GM12878 (cell line): Measurements from ENCODE around the gene ANKMY1. TPM values are rescaled to one million over a fixed set of nuclear protein-coding genes. Genes with fewer than 3 reads are reported as not detected.
A peak's percentile ranks its signal among the peaks of the same experiment; 100 is the strongest.

ENCODE experiments used
- ATAC-seq: fragments of 200-7000 bp; cut with Tn5 transposase; 3 replicates; pipeline ENCODE4 v1.9.1; 2020; ENCODE audit warnings: mild to moderate bottlenecking, moderate library complexity
- BruUV-seq: library from RNA; stranded (reverse); fragments of 400-500 nt; replicated peaks from 2 replicates; lab custom pipeline; 2021; lab: Mats Ljungman, UMichigan
- CTCF ChIA-PET: fragments of 300-600 bp; sonication (Branson Sonifier 250); formaldehyde crosslinking; extraction: SDS; loops from one replicate; lab custom pipeline; 2021; ENCODE audit warnings: inconsistent platforms; lab: Yijun Ruan, JAX
- POLR2A ChIA-PET: fragments of 350-600 bp; formaldehyde crosslinking; extraction: SDS; loops from one replicate; lab custom pipeline; 2021; ENCODE audit warnings: inconsistent platforms; lab: Charles Lee
- RAD21 ChIA-PET: fragments of 300-600 bp; sonication (Branson Sonifier 250); formaldehyde crosslinking; loops from one replicate; lab custom pipeline; 2023; ENCODE audit warnings: antibody characterized with exemption; ENCODE audit not compliant: unreplicated experiment; lab: Charles Lee
- SMC1A ChIA-PET: fragments of 300-600 bp; sonication (Branson Sonifier 250); formaldehyde crosslinking; loops from one replicate; lab custom pipeline; 2023; ENCODE audit not compliant: unreplicated experiment, uncharacterized antibody; lab: Charles Lee
- DNase-seq: peaks from one replicate; pipeline ENCODE4 v3.0.0-alpha.2; 2011; ENCODE audit warnings: low read depth, low spot score
- FAIRE-seq: peaks from 3 replicates; lab custom pipeline; 2011; peaks lifted over from hg19 to GRCh38; lab: Jason Lieb, UNC
- H2AFZ ChIP-seq: 2 replicates; pipeline ENCODE4 v1.6.0; 2011; ENCODE audit warnings: low read depth, low read length, control low read depth; ENCODE audit not compliant: control insufficient read depth
- H3K27ac ChIP-seq: 2 replicates; pipeline ENCODE4 v1.5.1; 2011; ENCODE audit warnings: control low read depth; ENCODE audit not compliant: control insufficient read depth, insufficient read depth
- H3K27me3 ChIP-seq, 2 experiments: replicated peaks in 1 of 2; 2 replicates each; pipeline versions ENCODE4 v1.6.0 to v1.6.1; 2011; ENCODE audit warnings: low read length in 1 of 2; ENCODE audit not compliant: control insufficient read depth in 2 of 2, insufficient read depth in 2 of 2
- H3K36me3 ChIP-seq, 2 experiments: 2 replicates each; pipeline ENCODE4 v1.5.1; 2011; ENCODE audit warnings: low read length in 1 of 2; ENCODE audit not compliant: control insufficient read depth in 2 of 2, insufficient read depth in 2 of 2
- H3K4me1 ChIP-seq: 2 replicates; pipeline ENCODE4 v1.6.1; 2011; ENCODE audit warnings: mild to moderate bottlenecking, low read length, moderate library complexity, mixed read lengths; ENCODE audit not compliant: control insufficient read depth, insufficient read depth
- H3K4me2 ChIP-seq: 2 replicates; pipeline ENCODE4 v1.6.0; 2011; ENCODE audit warnings: control low read depth; ENCODE audit not compliant: control insufficient read depth, insufficient read depth
- H3K4me3 ChIP-seq: fragments of 200-600 bp; sonication (generic); 2 replicates; pipeline ENCODE4 v1.5.1; 2016
- H3K79me2 ChIP-seq: 2 replicates; pipeline ENCODE4 v1.6.0; 2011; ENCODE audit warnings: low read length; ENCODE audit not compliant: control insufficient read depth, insufficient read depth
- H3K9ac ChIP-seq: 2 replicates; pipeline ENCODE4 v1.8.0; 2011; ENCODE audit warnings: low read length, control low read depth, mixed read lengths; ENCODE audit not compliant: control insufficient read depth, insufficient read depth
- H3K9me3 ChIP-seq: replicated peaks from 3 replicates; pipeline ENCODE4 v1.5.1; 2011; ENCODE audit warnings: mild to moderate bottlenecking, low read length; ENCODE audit not compliant: control insufficient read depth, insufficient read depth
- H4K20me1 ChIP-seq: 2 replicates; pipeline ENCODE4 v1.6.0; 2011; ENCODE audit not compliant: control insufficient read depth, insufficient read depth
- POLR2A ChIP-seq: IDR thresholded peaks from 2 replicates; pipeline ENCODE4 v1.6.1; 2011; ENCODE audit warnings: low read depth, mild to moderate bottlenecking, low read length
- POLR2AphosphoS2 ChIP-seq: IDR thresholded peaks from 2 replicates; pipeline ENCODE4 v1.6.1; 2011; ENCODE audit warnings: low read depth, mild to moderate bottlenecking, low read length, improper control_type of control experiment, moderate library complexity
- PRDM15 ChIP-seq: fragments of 450-650 bp; formaldehyde crosslinking; IDR thresholded peaks from 2 replicates; pipeline ENCODE4 v1.4.0; 2020; ENCODE audit warnings: mild to moderate bottlenecking, moderate library complexity
- WRNIP1 ChIP-seq: IDR thresholded peaks from 2 replicates; pipeline ENCODE4 v1.6.1; 2011; ENCODE audit warnings: low read depth, low read length, improper control_type of control experiment, borderline replicate concordance
- WGBS: methylation state at CpG from one replicate; pipeline ENCODE4 v1.1.6; 2016; ENCODE audit warnings: low lambda C conversion rate; ENCODE audit not compliant: insufficient replicate concordance, insufficient coverage; ENCODE audit errors: missing lambda C conversion rate; 5-methylcytosine and 5-hydroxymethylcytosine counted together
- in situ Hi-C: fragments of 300-500 bp; cut with MboI; formaldehyde crosslinking; loops from 9 replicates; pipeline ENCODE4 v1.14.3; 2018; ENCODE audit warnings: mixed read lengths
- intact Hi-C: fragments of 100-400 bp; cut with micrococcal nuclease; formaldehyde crosslinking; loops from one replicate; pipeline ENCODE4 v1.14.2; 2022; ENCODE audit not compliant: unreplicated experiment
- polyA plus RNA-seq, 11 experiments: library from polyadenylated mRNA; depleted of rRNA in 4 of 11; unstranded in 6 of 11; stranded (reverse) in 5 of 11; fragments of >200 nt; fragmentation: Nextera tagmentation in 4 of 11; fragmentation: Illumina TruSeq in 1 of 11; extraction: Ambion mirVana in 4 of 11; extraction: Trizol in 1 of 11; gene quantifications; 1 replicate in 1 of 11; 2 replicates in 10 of 11; pipeline versions ENCODE4 v1.2.1 to v1.2.3, GENCODE V29; 2011 to 2016; ENCODE audit warnings: inconsistent platforms in 2 of 11, missing spikeins in 2 of 11, low read depth in 1 of 11
- total RNA-seq, 4 experiments: library from RNA; depleted of rRNA in 3 of 4; stranded (reverse); fragments of >200 nt in 3 of 4; fragmentation: Illumina TruSeq in 1 of 4; extraction: Trizol in 1 of 4; gene quantifications; 2 replicates each; pipeline versions ENCODE4 v1.2.1 to v1.2.3, GENCODE V29; 2013 to 2021

Gene ANKMY1
- total and polyA plus RNA-seq, 10 of the 15 experiments (the other 5 are each of a cell fraction or from before 2014, with no cell fraction given) = 1.1 to 15.3 (median 11.1) TPM

GRCh38 chr2:240594511-240595380 lies 37.0 kb upstream of the ANKMY1 start (continued):
- TF ChIP-seq PRDM15 (CRISPR knock-in tag) = no peak
- no peak for TF ChIP-seq POLR2AphosphoS2

DNA sequence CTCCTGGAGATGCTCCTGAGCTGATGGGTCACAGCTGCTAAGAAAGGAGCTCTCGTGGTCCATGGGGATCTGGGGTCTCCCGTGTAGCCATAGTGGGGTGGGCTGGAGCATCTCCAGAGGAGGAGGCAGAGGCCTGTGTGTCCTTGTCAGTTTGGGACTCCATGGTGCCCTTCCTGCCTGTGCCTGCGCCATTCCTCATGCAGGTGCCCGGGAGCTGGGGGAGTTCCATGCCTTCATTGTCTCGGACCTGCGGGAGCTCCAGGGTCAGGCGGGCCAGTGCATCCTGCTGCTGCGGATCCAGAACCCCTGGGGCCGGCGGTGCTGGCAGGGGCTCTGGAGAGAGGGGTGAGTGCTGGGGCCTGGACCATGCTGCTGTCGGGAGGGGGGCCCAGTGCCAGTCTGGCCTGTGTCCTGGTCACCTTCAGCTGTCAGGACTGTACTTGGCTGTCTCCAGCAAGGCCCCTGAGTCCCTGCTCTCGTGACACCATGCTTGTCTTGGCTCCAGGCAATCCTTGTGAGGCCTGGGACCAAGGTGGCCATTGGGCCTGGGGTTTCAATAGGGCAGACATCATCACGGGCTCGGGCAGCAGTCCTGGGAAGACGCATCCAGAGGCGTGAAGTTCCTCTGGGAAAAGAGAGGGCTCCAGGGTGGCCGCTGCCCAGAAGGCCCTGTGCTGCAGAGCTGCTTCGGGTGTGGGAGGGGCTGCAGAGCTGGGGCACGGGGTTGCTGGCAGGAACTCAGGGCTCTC lies 36.1 kb upstream of the ANKMY1 start:
- RAD21 ChIA-PET = no interaction called here

More for the DNA sequence above, 36.1 kb upstream of the ANKMY1 start:
- BruUV-seq = no TSS peak
- FAIRE-seq (no peak), DNase-seq (no peak), ATAC-seq (no peak)
- H3K79me2 ChIP-seq = peaks cover 4% of the 10 kb centered on the region
- H3K4me1 ChIP-seq = no peaks in the 10 kb centered on the region; the same call in 1 of the 2 replicates
- H4K20me1 ChIP-seq = no peaks in the 10 kb centered on the region
- ChIA-PET SMC1A (no interaction called here), CTCF (no interaction called here), POLR2A (no interaction called here)
- WGBS = 95% methylated on average over 19 of the region's 19 CpGs
- H3K36me3 ChIP-seq = peaks cover 2 to 24% of the 10 kb centered on the region in 2 experiments; a peak in 3 of 4 replicates
- H3K9ac ChIP-seq = no peak overlapping the region
- H3K4me2 ChIP-seq = no peak overlapping the region
- intact Hi-C loops (no loop called here), in situ Hi-C loops (no loop called here)
- no peaks in the 10 kb centered on the region for H3K27me3 ChIP-seq
- no peak overlapping the region for H2AFZ ChIP-seq
- no peaks in the 10 kb centered on the region for H3K9me3 ChIP-seq
- 0 out of 2 replicates have a peak, but pooled peaks have one; percentile 22 for TF ChIP-seq POLR2A
- TF ChIP-seq WRNIP1 = no peak
- H3K4me3 ChIP-seq = no peak overlapping the region
- H3K27ac ChIP-seq = no peak overlapping the region
